ENCODE measurements around the gene ORMDL3. TPM values are rescaled to one million over a fixed set of nuclear protein-coding genes. Genes with fewer than 3 reads are reported as not detected.

ORMDL3 gene
- total and polyA plus RNA-seq, 9 donors, result 37.0 to 97.5 (median 52.2) TPM

- DNase-seq, result no peak
- TF ChIP-seq POLR2A (IDR thresholded peaks at IDR 0.05) (no peak), EP300 (IDR thresholded peaks at IDR 0.05) (no peak), CTCF (IDR thresholded peaks at IDR 0.05) (no peak)
- no peak within 1 kb of the TSS for H3K4me3 ChIP-seq
Observed at GRCh38 chr17:39962642-39963220, 35.3 kb upstream of the ORMDL3 start, which contains the start of gene GSDMA. TSS of gene GSDMA (plus strand) at chr17:39963004. CDS start at chr17:39965688, 2,684 bp downstream.

GRCh38 chr17:39960524-39961041 lies 33.2 kb upstream of the ORMDL3 start:
- intact Hi-C loops (cut with DNase I), result loop anchor here in 1 of 4 donors (2.0 to 10.0 kb wide), 2 partner anchors 18 to 46 kb away; partner anchors contain the start of gene GSDMB
- no peak for TF ChIP-seq CTCF (IDR thresholded peaks at IDR 0.05)
- TF ChIP-seq POLR2A (IDR thresholded peaks at IDR 0.05), result no peak
- TF ChIP-seq EP300 (IDR thresholded peaks at IDR 0.05), result no peak
- 46 to 55% (median 49%) methylated on average over 8 of the region's 8 CpGs for WGBS, 3 donors

More at GRCh38 chr17:39962642-39963220, 35.3 kb upstream of the ORMDL3 start, which contains the start of gene GSDMA:
- Histone ChIP-seq H3K36me3 (no peaks in the 10 kb centered on the region), H3K9me3 (no peaks in the 10 kb centered on the region), H3K4me1 (ENCODE audit: insufficient read depth) (no peaks in the 10 kb centered on the region), H3K27ac (no peak within 1 kb of the TSS), H3K27me3 (no peaks in the 10 kb centered on the region)
- intact Hi-C loops (cut with DNase I), result loop anchor here in 1 of 4 donors (10.0 kb wide), 1 partner anchor 48 kb away; the partner anchor contains the start of gene GSDMB
- WGBS, 3 donors, result 57 to 65% (median 64%) methylated on average over 6 of the region's 6 CpGs

DNA sequence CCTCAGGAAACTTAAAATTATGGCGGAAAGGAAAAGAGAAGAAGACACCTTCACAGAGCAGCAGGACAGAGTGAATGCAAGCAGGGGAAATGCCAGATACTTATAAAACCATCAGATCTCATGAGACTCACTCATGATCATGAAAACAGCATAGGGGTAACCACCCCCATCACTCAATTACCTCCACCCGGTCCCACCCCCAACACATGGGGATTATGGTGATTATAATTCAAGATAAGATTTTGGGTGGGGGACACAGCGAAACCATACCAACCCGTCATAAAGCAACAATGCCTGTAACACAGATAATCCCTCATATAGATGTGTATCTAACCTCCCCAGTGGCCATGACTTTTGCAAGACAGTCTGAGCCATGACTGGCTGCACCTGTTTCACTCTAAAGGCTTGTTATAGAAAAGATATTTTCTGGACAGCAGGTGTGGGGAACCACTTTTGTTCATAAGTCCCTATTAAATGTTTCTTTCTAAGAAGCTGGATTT lies 28.4 kb upstream of the ORMDL3 start:
- WGBS, 3 donors, result 52 to 74% (median 65%) methylated on average over 4 of the region's 4 CpGs
- Histone ChIP-seq H3K36me3 (no peaks in the 10 kb centered on the region), H3K27ac (no peak overlapping the region), H3K27me3 (no peaks in the 10 kb centered on the region), H3K4me1 (ENCODE audit: insufficient read depth) (no peaks in the 10 kb centered on the region), H3K4me3 (no peak overlapping the region), H3K9me3 (no peaks in the 10 kb centered on the region)
- TF ChIP-seq CTCF (IDR thresholded peaks at IDR 0.05) (no peak), POLR2A (IDR thresholded peaks at IDR 0.05) (no peak), EP300 (IDR thresholded peaks at IDR 0.05) (no peak)
- DNase-seq, result no peak
- intact Hi-C loops (cut with DNase I), result no loop called here

More at GRCh38 chr17:39960524-39961041, 33.2 kb upstream of the ORMDL3 start:
- Histone ChIP-seq H3K27ac (no peak overlapping the region), H3K4me3 (no peak overlapping the region), H3K9me3 (no peaks in the 10 kb centered on the region), H3K27me3 (no peaks in the 10 kb centered on the region), H3K36me3 (no peaks in the 10 kb centered on the region), H3K4me1 (ENCODE audit: insufficient read depth) (no peaks in the 10 kb centered on the region)
- DNase-seq, result no peak

GRCh38 chr17:39954876-39955275 lies 27.5 kb upstream of the ORMDL3 start:
- Histone ChIP-seq H3K36me3 (no peaks in the 10 kb centered on the region), H3K9me3 (no peaks in the 10 kb centered on the region), H3K4me3 (no peak overlapping the region), H3K27ac (no peak overlapping the region), H3K4me1 (ENCODE audit: insufficient read depth) (no peaks in the 10 kb centered on the region), H3K27me3 (no peaks in the 10 kb centered on the region)
- DNase-seq, result no peak
- TF ChIP-seq CTCF (IDR thresholded peaks at IDR 0.05), result no peak
- 43 to 57% (median 48%) methylated on average over 4 of the region's 4 CpGs for WGBS, 3 donors
- intact Hi-C loops (cut with DNase I), result no loop called here
